Breast epithelium (tissue), 4 donors: ENCODE results near the gene LEMD1. TPM values are rescaled to one million over a fixed set of nuclear protein-coding genes. Genes with fewer than 3 reads are reported as not detected.
"Not testable (repeated sequence)": the region's sequence is repeated elsewhere in the genome, so short reads cannot be mapped to it uniquely, and the experiment has no call there.

Experiments used
- DNase-seq, 2 donors: peaks; one replicate each; pipeline ENCODE4 v3.0.0-alpha.2; 2019; ENCODE audit warnings: low spot score in 2 of 2
- H3K27ac ChIP-seq, 2 donors: fragments of 200-600 bp; sonication (generic) in 1 of 2; one replicate each; pipeline ENCODE4 v1.5.1; 2016 to 2019; ENCODE audit warnings: mild to moderate bottlenecking in 1 of 2
- H3K27me3 ChIP-seq, 2 donors: fragments of 200-600 bp; sonication (generic) in 1 of 2; one replicate each; pipeline versions ENCODE4 v1.5.1 to v1.6.0; 2017 to 2019; ENCODE audit warnings: control low read depth in 1 of 2, mild to moderate bottlenecking in 1 of 2
- H3K36me3 ChIP-seq: fragments of 200-600 bp; one replicate; pipeline ENCODE4 v1.5.1; 2019
- H3K4me1 ChIP-seq, 2 donors: fragments of 200-600 bp; sonication (generic); one replicate each; pipeline ENCODE4 v1.5.1; 2016 to 2019; ENCODE audit warnings: control low read depth in 1 of 2
- H3K4me3 ChIP-seq, 3 donors: fragments of 200-600 bp; sonication (generic); 1 replicate in 2 of 3; 2 replicates in 1 of 3; pipeline ENCODE4 v1.5.1; 2016 to 2019; ENCODE audit warnings: mild to moderate bottlenecking in 3 of 3, moderate library complexity in 2 of 3
- H3K9me3 ChIP-seq, 2 donors: fragments of 200-600 bp; sonication (generic) in 1 of 2; one replicate each; pipeline ENCODE4 v1.5.1; 2016 to 2019; ENCODE audit warnings: control low read depth in 1 of 2
- CTCF ChIP-seq, 3 donors: fragments of 450-650 bp; IDR thresholded peaks; one replicate each; pipeline ENCODE4 v1.5.1; 2016 to 2017; ENCODE audit warnings: antibody characterized with exemption in 3 of 3, mild to moderate bottlenecking in 3 of 3, moderate library complexity in 3 of 3
- POLR2A ChIP-seq: fragments of 450-650 bp; IDR thresholded peaks from one replicate; pipeline ENCODE4 v1.6.1; 2016; ENCODE audit warnings: antibody characterized with exemption, mild to moderate bottlenecking, moderate library complexity
- POLR2AphosphoS5 ChIP-seq, 3 donors: sonication (generic); formaldehyde crosslinking; IDR thresholded peaks; one replicate each; pipeline ENCODE4 v1.6.1; 2017; ENCODE audit warnings: antibody characterized with exemption in 3 of 3
- intact Hi-C: fragments of 100-400 bp; cut with DNase I; formaldehyde crosslinking; loops from one replicate; pipeline ENCODE4 v1.15.1; 2023; ENCODE audit warnings: low total_unique reads
- total RNA-seq, 3 donors: library from RNA; depleted of rRNA; stranded (reverse); fragments of >200 nt; gene quantifications; one replicate each; pipeline ENCODE4 v1.1.0, GENCODE V29; 2016

Gene LEMD1
- total RNA-seq, 3 donors from 2014 or later, result 6.1 TPM; not detected in 2

- Histone ChIP-seq H3K36me3 (no peaks in the 10 kb centered on the region), H3K4me1 (no peaks in the 10 kb centered on the region), H3K27ac (no peak overlapping the region), H3K9me3 (no peaks in the 10 kb centered on the region), H3K4me3 (no peak overlapping the region), H3K27me3 (no peaks in the 10 kb centered on the region)
- no peak for DNase-seq
- intact Hi-C loops, result no loop called here
- no peak for TF ChIP-seq POLR2AphosphoS5 (IDR thresholded peaks at IDR 0.05)
- TF ChIP-seq POLR2A, result no peak
- no peak for TF ChIP-seq CTCF (IDR thresholded peaks at IDR 0.05)
Observed at GRCh38 chr1:205365945-205366463, 55.9 kb downstream of the LEMD1 start.

- H3K27me3 ChIP-seq, H3K9me3 ChIP-seq, DNase-seq, H3K4me1 ChIP-seq, H3K36me3 ChIP-seq, intact Hi-C loops, H3K27ac ChIP-seq, H3K4me3 ChIP-seq: not testable (repeated sequence)
Observed at GRCh38 chr1:205365086-205365485, 56.8 kb downstream of the LEMD1 start.

- peaks cover 5% of the 10 kb centered on the region in 2 donors for H3K4me1 ChIP-seq
- no peak overlapping the region for H3K4me3 ChIP-seq
- H3K36me3 ChIP-seq, result no peaks in the 10 kb centered on the region
- no peak for DNase-seq
- no peaks in the 10 kb centered on the region for H3K9me3 ChIP-seq
- no peak overlapping the region for H3K27ac ChIP-seq
- no peaks in the 10 kb centered on the region for H3K27me3 ChIP-seq
- TF ChIP-seq CTCF (IDR thresholded peaks at IDR 0.05), result no peak
- no peak for TF ChIP-seq POLR2AphosphoS5 (IDR thresholded peaks at IDR 0.05)
- TF ChIP-seq POLR2A, result no peak
- intact Hi-C loops, result no loop called here
Observed at GRCh38 chr1:205360891-205361290, 61.0 kb downstream of the LEMD1 start.

GRCh38 chr1:205359771-205360565, 61.9 kb downstream of the LEMD1 start:
- Histone ChIP-seq H3K9me3 (no peaks in the 10 kb centered on the region), H3K27me3 (no peaks in the 10 kb centered on the region), H3K27ac (no peak overlapping the region), H3K4me3 (no peak overlapping the region), H3K36me3 (no peaks in the 10 kb centered on the region), H3K4me1 (peaks cover 5% of the 10 kb centered on the region in 2 donors)
- intact Hi-C loops, result no loop called here
- no peak for DNase-seq
- no peak for TF ChIP-seq POLR2A
- TF ChIP-seq CTCF (IDR thresholded peaks at IDR 0.05), result no peak
- TF ChIP-seq POLR2AphosphoS5 (IDR thresholded peaks at IDR 0.05), result no peak

- Histone ChIP-seq H3K27me3 (no peaks in the 10 kb centered on the region), H3K27ac (no peak overlapping the region), H3K36me3 (no peaks in the 10 kb centered on the region), H3K4me3 (no peak overlapping the region), H3K9me3 (no peaks in the 10 kb centered on the region), H3K4me1 (peaks cover 5% of the 10 kb centered on the region in 2 donors)
- no peak for TF ChIP-seq POLR2AphosphoS5 (IDR thresholded peaks at IDR 0.05)
- intact Hi-C loops, result no loop called here
- DNase-seq, result no peak
Observed at GRCh38 chr1:205358579-205358978, 63.3 kb downstream of the LEMD1 start.

GRCh38 chr1:205357567-205357966, 64.3 kb downstream of the LEMD1 start:
- Histone ChIP-seq H3K36me3 (no peaks in the 10 kb centered on the region), H3K4me3 (no peak overlapping the region), H3K27me3 (no peaks in the 10 kb centered on the region), H3K9me3 (no peaks in the 10 kb centered on the region), H3K27ac (peak overlapping the region in 1 of 2 donors; percentile 27), H3K4me1 (peaks cover 5% of the 10 kb centered on the region in 2 donors)
- DNase-seq, result no peak
- no peak for TF ChIP-seq POLR2AphosphoS5 (IDR thresholded peaks at IDR 0.05)
- no peak for TF ChIP-seq POLR2A
- no peak for TF ChIP-seq CTCF (IDR thresholded peaks at IDR 0.05)
- intact Hi-C loops, result no loop called here
